Adrenal gland (tissue), 5 donors: ENCODE measurements around the gene OR13C3.

Experiments
- CTCF ChIP-seq, 6 experiments: fragments of 450-650 bp in 4 of 6; fragments of 200-600 bp in 2 of 6; sonication (generic) in 1 of 6; IDR thresholded peaks; 1 replicate in 5 of 6; 2 replicates in 1 of 6; pipeline versions ENCODE4 v1.5.1 to v1.8.0; 2016 to 2021; ENCODE audit warnings: antibody characterized with exemption in 6 of 6, mild to moderate bottlenecking in 2 of 6, moderate library complexity in 1 of 6
- POLR2A ChIP-seq, 2 donors: fragments of 450-650 bp; IDR thresholded peaks; one replicate each; pipeline ENCODE4 v1.6.1; 2017; ENCODE audit warnings: antibody characterized with exemption in 2 of 2, mild to moderate bottlenecking in 2 of 2, moderate library complexity in 1 of 2
- donor health status: DM: no; HTN: no; CAD: no.

- TF ChIP-seq POLR2A (IDR thresholded peaks at IDR 0.05) (no peak), CTCF (IDR thresholded peaks at IDR 0.05) (no peak)
These were observed 38.8 kb upstream of the OR13C3 start for GRCh38 chr9:104575456-104575855.
